ENCODE data around the gene OR2T10.
"Not testable (repeated sequence)": the region's sequence is repeated elsewhere in the genome, so short reads cannot be mapped to it uniquely, and the experiment has no call there.

Gene OR2T10

GRCh38 chr1:248597589-248597988 lies at the start of gene OR2T10:
Gene OR2T10 (minus strand): TSS chr1:248597700. CDS start chr1:248593768, 3,932 bp downstream.
- DNase-seq (ENCODE audit: low spot score) = no peak

GRCh38 chr1:248645178-248645577 lies 47.7 kb upstream of the OR2T10 start, which contains the start of gene OR2T35:
Gene OR2T35 (minus strand): TSS chr1:248645278. CDS start chr1:248639258, 6,020 bp downstream.
- not testable (repeated sequence) for DNase-seq (ENCODE audit: low spot score)

GRCh38 chr1:248642971-248643651 lies 45.6 kb upstream of the OR2T10 start:
- DNase-seq (ENCODE audit: low spot score) = not testable (repeated sequence)

GRCh38 chr1:248641583-248641982 lies 44.1 kb upstream of the OR2T10 start:
- not testable (repeated sequence) for DNase-seq (ENCODE audit: low spot score)

- DNase-seq (ENCODE audit: low spot score) = not testable (repeated sequence)
Measured at GRCh38 chr1:248640906-248641305, 43.4 kb upstream of the OR2T10 start.

- DNase-seq (ENCODE audit: low spot score) = not testable (repeated sequence)
Measured at GRCh38 chr1:248639652-248640051, 42.2 kb upstream of the OR2T10 start.

GRCh38 chr1:248636612-248637011 lies 39.1 kb upstream of the OR2T10 start:
- DNase-seq (ENCODE audit: low spot score) = not testable (repeated sequence)

- not testable (repeated sequence) for DNase-seq (ENCODE audit: low spot score)
Measured at GRCh38 chr1:248634991-248635390, 37.5 kb upstream of the OR2T10 start, which contains the start of gene OR2T11. Gene OR2T11 (minus strand): TSS chr1:248635091. CDS start chr1:248627128, 7,963 bp downstream.

- DNase-seq (ENCODE audit: low spot score) = no peak
Measured at GRCh38 chr1:248631354-248632008, 34.0 kb upstream of the OR2T10 start.

- no peak for DNase-seq (ENCODE audit: low spot score)
Measured at GRCh38 chr1:248630551-248630950, 33.1 kb upstream of the OR2T10 start.

GRCh38 chr1:248627971-248628844 lies 30.7 kb upstream of the OR2T10 start:
- DNase-seq (ENCODE audit: low spot score) = no peak

GRCh38 chr1:248625971-248626370 lies 28.5 kb upstream of the OR2T10 start:
- DNase-seq (ENCODE audit: low spot score) = no peak

GRCh38 chr1:248625166-248625565 lies 27.7 kb upstream of the OR2T10 start:
- no peak for DNase-seq (ENCODE audit: low spot score)

GRCh38 chr1:248622570-248623001 lies 25.1 kb upstream of the OR2T10 start:
- no peak for DNase-seq (ENCODE audit: low spot score)

GRCh38 chr1:248621770-248622169 lies 24.3 kb upstream of the OR2T10 start:
- DNase-seq (ENCODE audit: low spot score) = no peak

GRCh38 chr1:248618878-248619277 lies 21.4 kb upstream of the OR2T10 start:
- DNase-seq (ENCODE audit: low spot score) = no peak

GRCh38 chr1:248618119-248618518 lies 20.6 kb upstream of the OR2T10 start:
- DNase-seq (ENCODE audit: low spot score) = no peak

- no peak for DNase-seq (ENCODE audit: low spot score)
Measured at GRCh38 chr1:248613742-248614141, 16.2 kb upstream of the OR2T10 start.

GRCh38 chr1:248611883-248612414 lies 14.4 kb upstream of the OR2T10 start:
- DNase-seq (ENCODE audit: low spot score) = no peak

- DNase-seq (ENCODE audit: low spot score) = no peak
Measured at GRCh38 chr1:248610301-248610700, 12.8 kb upstream of the OR2T10 start.

GRCh38 chr1:248599396-248599795 lies 1.9 kb upstream of the OR2T10 start:
- no peak for DNase-seq (ENCODE audit: low spot score)

- DNase-seq (ENCODE audit: low spot score) = no peak
Measured at GRCh38 chr1:248596615-248597014, 885 bp downstream of the OR2T10 start.
